ELR (cell line): ENCODE data around the gene ZHX3.
"Not testable (repeated sequence)": the region's sequence is repeated elsewhere in the genome, so short reads cannot be mapped to it uniquely, and the experiment has no call there.

Experiments used
- DNase-seq: peaks from one replicate; pipeline ENCODE4 v3.0.0-alpha.2; 2015; ENCODE audit warnings: low read depth

ZHX3 gene

GRCh38 chr20:41134362-41135186 is 183.0 kb downstream of the ZHX3 start:
- DNase-seq, result no peak

DNA sequence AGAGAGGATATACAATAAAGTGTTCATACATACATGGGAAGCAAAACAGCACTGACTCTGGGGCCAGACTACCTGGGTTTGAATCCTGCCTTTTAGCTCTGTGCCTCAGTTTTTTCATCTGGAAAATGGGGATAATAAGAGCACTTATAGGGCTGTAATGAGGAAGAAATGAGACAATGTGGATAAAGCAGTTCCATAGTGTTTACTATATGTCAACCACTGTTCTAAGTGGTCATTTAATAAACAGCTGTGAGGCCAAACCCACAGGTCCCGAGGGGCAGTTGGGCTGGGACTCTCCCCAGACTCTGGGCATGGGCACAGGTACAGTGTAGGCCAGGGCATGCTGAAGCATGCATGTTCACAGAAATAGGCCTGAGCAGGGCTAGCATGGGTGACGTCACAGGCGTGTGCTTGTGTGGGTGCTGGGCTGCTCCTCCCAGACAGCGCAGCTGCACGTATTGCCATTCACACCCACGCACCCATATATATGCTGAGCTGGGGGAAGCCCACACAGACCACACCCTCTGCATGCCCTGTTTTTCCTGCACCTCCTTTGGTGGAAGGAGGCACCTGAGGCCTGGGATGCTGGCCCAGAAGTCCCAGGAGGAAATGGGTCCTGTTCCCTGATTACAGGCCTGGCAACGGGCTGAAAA is 183.7 kb downstream of the ZHX3 start:
- peak; percentile 16 for DNase-seq

DNA sequence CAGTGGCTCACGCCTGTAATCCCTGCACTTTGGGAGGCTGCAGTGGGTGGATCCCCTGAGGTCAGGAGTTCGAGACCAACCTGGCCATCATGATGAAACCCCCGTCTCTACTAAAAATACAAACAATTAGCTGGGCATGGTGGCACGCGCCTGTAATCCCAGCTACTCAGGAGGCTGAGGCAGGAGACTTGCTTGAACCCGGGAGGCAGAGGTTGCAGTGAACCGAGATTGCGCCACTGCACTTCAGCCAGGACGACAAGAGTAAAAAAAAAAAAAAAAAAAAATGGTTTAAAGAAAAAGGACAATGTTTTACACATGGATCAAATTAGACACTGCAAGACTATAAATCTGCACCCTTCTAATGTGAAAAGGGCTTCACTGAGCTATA is 185.1 kb downstream of the ZHX3 start:
- DNase-seq, result not testable (repeated sequence)

GRCh38 chr20:41131594-41132387 is 185.7 kb downstream of the ZHX3 start:
- no peak for DNase-seq
